HepG2 (cell line): ENCODE results near the gene CNPPD1. TPM values are rescaled to one million over a fixed set of nuclear protein-coding genes. Genes with fewer than 3 reads are reported as not detected.

Experiments
- AHDC1 ChIP-seq: sonication (generic); formaldehyde crosslinking; IDR thresholded peaks from 2 replicates; pipeline ENCODE4 v1.5.1; 2020; ENCODE audit warnings: mild to moderate bottlenecking, missing genetic modification reagents, borderline replicate concordance
- FOXM1 ChIP-seq: sonication (generic); formaldehyde crosslinking; IDR thresholded peaks from 2 replicates; pipeline ENCODE4 v1.5.0; 2020; ENCODE audit warnings: missing genetic modification reagents
- GABPB1 ChIP-seq: IDR thresholded peaks from 2 replicates; pipeline ENCODE4 v1.6.1; 2016; ENCODE audit warnings: mild to moderate bottlenecking, missing genetic modification reagents, moderate library complexity, missing compliant biosample characterization
- HIVEP1 ChIP-seq: sonication (generic); formaldehyde crosslinking; IDR thresholded peaks from 2 replicates; pipeline ENCODE4 v1.4.0; 2020; ENCODE audit warnings: mild to moderate bottlenecking, missing genetic modification reagents
- MXD3 ChIP-seq: IDR thresholded peaks from 2 replicates; pipeline ENCODE4 v1.6.1; 2016; ENCODE audit warnings: mild to moderate bottlenecking, missing biosample characterization, missing genetic modification reagents
- MZF1 ChIP-seq: sonication (generic); formaldehyde crosslinking; IDR thresholded peaks from 2 replicates; pipeline ENCODE4 v1.8.1; 2023; ENCODE audit warnings: mild to moderate bottlenecking, missing genetic modification reagents, borderline replicate concordance
- RXRB ChIP-seq: IDR thresholded peaks from 2 replicates; pipeline ENCODE4 v1.6.1; 2016; ENCODE audit warnings: borderline replicate concordance, missing genetic modification reagents, missing compliant biosample characterization
- SMARCE1 ChIP-seq: fragments of 450-650 bp; IDR thresholded peaks from 2 replicates; pipeline ENCODE4 v1.6.1; 2017; ENCODE audit warnings: borderline replicate concordance
- ZBTB33 ChIP-seq: sonication (generic); formaldehyde crosslinking; IDR thresholded peaks from 2 replicates; pipeline ENCODE4 v1.4.0; 2020; ENCODE audit warnings: missing genetic modification reagents
- ZBTB8A ChIP-seq: sonication (generic); formaldehyde crosslinking; IDR thresholded peaks from 2 replicates; pipeline ENCODE4 v1.4.0; 2020; ENCODE audit warnings: mild to moderate bottlenecking, low read depth, missing genetic modification reagents, borderline replicate concordance
- ZFP82 ChIP-seq: sonication (generic); formaldehyde crosslinking; IDR thresholded peaks from 2 replicates; pipeline ENCODE4 v1.5.1; 2020; ENCODE audit warnings: mild to moderate bottlenecking, missing genetic modification reagents, borderline replicate concordance
- ZNF484 ChIP-seq: sonication (generic); formaldehyde crosslinking; IDR thresholded peaks from 2 replicates; pipeline ENCODE4 v1.5.1; 2020; ENCODE audit warnings: mild to moderate bottlenecking, low read depth, missing genetic modification reagents, borderline replicate concordance
- ZNF547 ChIP-seq: sonication (generic); formaldehyde crosslinking; IDR thresholded peaks from 2 replicates; pipeline ENCODE4 v1.5.1; 2020; ENCODE audit warnings: mild to moderate bottlenecking, missing genetic modification reagents
- ZNF549 ChIP-seq: sonication (generic); formaldehyde crosslinking; IDR thresholded peaks from 2 replicates; pipeline ENCODE4 v1.5.0; 2020; ENCODE audit warnings: missing genetic modification reagents
- ZNF652 ChIP-seq: IDR thresholded peaks from 2 replicates; pipeline ENCODE4 v1.6.1; 2016; ENCODE audit warnings: low read depth, borderline replicate concordance
- ZNF883 ChIP-seq: sonication (generic); formaldehyde crosslinking; IDR thresholded peaks from 2 replicates; pipeline ENCODE4 v1.5.1; 2020; ENCODE audit warnings: mild to moderate bottlenecking, missing genetic modification reagents; ENCODE audit errors: not compliant biosample characterization
- polyA plus RNA-seq, 8 experiments: library from polyadenylated mRNA; depleted of rRNA in 3 of 8; stranded (reverse) in 7 of 8; unstranded in 1 of 8; fragments of >200 nt; fragmentation: Illumina TruSeq in 4 of 8; extraction: Trizol in 4 of 8; gene quantifications; 2 replicates each; pipeline versions ENCODE4 v1.2.1 to v1.2.3, GENCODE V29; 2011 to 2016; ENCODE audit warnings: low read depth in 4 of 8, missing spikeins in 1 of 8, mixed read lengths in 1 of 8; ENCODE audit not compliant: insufficient read depth in 1 of 8
- total RNA-seq, 5 experiments: library from RNA; depleted of rRNA; stranded (reverse); fragments of >200 nt; fragmentation: Illumina TruSeq; extraction: Trizol; gene quantifications; 2 replicates each; pipeline ENCODE4 v1.2.3, GENCODE V29; 2016; ENCODE audit warnings: low read depth in 1 of 5
- TF ChIP-seq, protein P1 (sequence below): sonication (generic); formaldehyde crosslinking; IDR thresholded peaks from 2 replicates; pipeline ENCODE4 v1.4.0; 2020; ENCODE audit warnings: missing genetic modification reagents
- TF ChIP-seq, protein P2 (sequence below): sonication (generic); formaldehyde crosslinking; IDR thresholded peaks from 2 replicates; pipeline ENCODE4 v1.8.0; 2023; ENCODE audit warnings: mild to moderate bottlenecking, missing genetic modification reagents

The CNPPD1 gene
- total and polyA plus RNA-seq, 2 of the 13 experiments (the other 11 are each of a cell fraction or from before 2014, with no cell fraction given) = 35.5 to 49.4 TPM

DNA sequence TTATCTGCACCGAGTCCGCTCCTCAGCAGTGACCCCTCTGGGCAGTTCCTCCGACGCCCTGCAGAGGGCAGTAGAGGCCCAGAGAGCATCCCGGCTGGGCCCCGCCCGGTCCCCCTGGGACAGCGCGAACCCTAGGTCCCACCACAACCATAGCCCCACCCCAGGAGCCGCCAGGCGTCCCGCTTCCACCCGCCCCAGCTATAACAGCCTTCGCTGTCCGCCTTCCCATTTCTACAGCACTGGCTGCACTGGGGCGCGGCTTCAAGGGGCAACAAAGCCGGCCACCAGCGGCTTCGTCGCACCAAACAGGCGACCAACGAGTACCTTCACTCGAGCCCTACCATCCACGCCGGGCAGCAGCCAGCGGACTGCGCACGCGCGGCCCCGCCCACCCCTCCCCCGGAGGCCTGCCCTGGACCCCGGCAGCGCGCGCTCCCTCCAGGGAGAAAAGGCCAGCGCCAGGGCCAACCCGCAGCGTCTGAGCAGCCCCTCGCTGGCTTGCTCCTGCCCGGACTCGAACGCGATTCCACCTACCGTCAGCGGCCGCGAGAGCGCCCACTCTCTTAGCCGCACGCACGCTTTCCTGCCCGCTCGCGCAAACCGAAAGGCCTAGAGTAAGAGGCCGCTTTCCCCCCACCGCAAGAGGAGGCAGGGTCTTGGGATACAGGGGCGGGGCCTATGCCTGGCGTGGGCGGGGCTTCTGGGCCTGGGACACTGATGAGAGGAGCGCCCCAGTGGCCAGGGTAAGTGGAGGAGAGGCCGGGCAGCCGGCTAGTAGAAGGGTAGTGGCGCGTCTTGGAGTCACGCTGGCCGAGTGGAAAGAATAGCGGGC is 16.3 kb downstream of the CNPPD1 start, which contains the start of gene NHEJ1 (continued):
- TF ChIP-seq GABPB1 (CRISPR knock-in tag) (peak; percentile 84), ZBTB8A (peak; percentile 50; the same call in 1 of the 2 replicates), ZNF652 (CRISPR knock-in tag) (no peak; the same call in 1 of the 2 replicates), ZNF549 (CRISPR knock-in tag) (no peak), FOXM1 (CRISPR knock-in tag) (no peak; the same call in 1 of the 2 replicates), AHDC1 (CRISPR knock-in tag) (no peak), SMARCE1 (no peak), ZNF484 (CRISPR knock-in tag) (0 out of 2 replicates have a peak, but pooled peaks have one; percentile 56), ZNF883 (CRISPR knock-in tag) (peak; percentile 87), MZF1 (CRISPR knock-in tag) (no peak), ZFP82 (CRISPR knock-in tag) (peak; percentile 3; the same call in 1 of the 2 replicates), ZBTB33 (CRISPR knock-in tag) (0 out of 2 replicates have a peak, but pooled peaks have one; percentile 22), HIVEP1 (CRISPR knock-in tag) (peak; percentile 79), MXD3 (CRISPR knock-in tag) (peak; percentile 94), RXRB (CRISPR knock-in tag) (peak; percentile 55), ZNF547 (peak; percentile 91)
- TF ChIP-seq, protein P1, sequence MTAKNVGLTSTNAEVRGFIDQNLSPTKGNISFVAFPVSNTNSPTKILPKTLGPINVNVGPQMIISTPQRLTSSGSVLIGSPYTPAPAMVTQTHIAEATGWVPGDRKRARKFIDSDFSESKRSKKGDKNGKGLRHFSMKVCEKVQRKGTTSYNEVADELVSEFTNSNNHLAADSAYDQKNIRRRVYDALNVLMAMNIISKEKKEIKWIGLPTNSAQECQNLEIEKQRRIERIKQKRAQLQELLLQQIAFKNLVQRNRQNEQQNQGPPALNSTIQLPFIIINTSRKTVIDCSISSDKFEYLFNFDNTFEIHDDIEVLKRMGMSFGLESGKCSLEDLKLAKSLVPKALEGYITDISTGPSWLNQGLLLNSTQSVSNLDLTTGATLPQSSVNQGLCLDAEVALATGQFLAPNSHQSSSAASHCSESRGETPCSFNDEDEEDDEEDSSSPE = no peak; the same call in none of the 2 replicates
- TF ChIP-seq, protein P2, sequence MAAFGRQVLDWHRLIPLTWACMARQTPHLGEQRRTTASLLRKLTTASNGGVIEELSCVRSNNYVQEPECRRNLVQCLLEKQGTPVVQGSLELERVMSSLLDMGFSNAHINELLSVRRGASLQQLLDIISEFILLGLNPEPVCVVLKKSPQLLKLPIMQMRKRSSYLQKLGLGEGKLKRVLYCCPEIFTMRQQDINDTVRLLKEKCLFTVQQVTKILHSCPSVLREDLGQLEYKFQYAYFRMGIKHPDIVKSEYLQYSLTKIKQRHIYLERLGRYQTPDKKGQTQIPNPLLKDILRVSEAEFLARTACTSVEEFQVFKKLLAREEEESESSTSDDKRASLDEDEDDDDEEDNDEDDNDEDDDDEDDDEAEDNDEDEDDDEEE (CRISPR knock-in tag) = peak; percentile 95
